GM21576 (cell line): ENCODE data around the gene APRT.
"Not testable (repeated sequence)": the region's sequence is repeated elsewhere in the genome, so short reads cannot be mapped to it uniquely, and the experiment has no call there.

Experiments used
- ATAC-seq: cut with Tn5 transposase; IDR thresholded peaks from one replicate; pipeline ENCODE4 v1.9.1; 2021; ENCODE audit warnings: mild to moderate bottlenecking, moderate library complexity; ENCODE audit not compliant: unreplicated experiment

APRT gene

GRCh38 chr16:88790312-88791211, 21.2 kb downstream of the APRT start:
- no peak for ATAC-seq

- ATAC-seq: no peak
These were observed 22.1 kb downstream of the APRT start for GRCh38 chr16:88789594-88789993.

- ATAC-seq: not testable (repeated sequence)
These were observed 23.0 kb downstream of the APRT start for GRCh38 chr16:88788749-88789148.

- ATAC-seq: no peak
These were observed 24.0 kb downstream of the APRT start for GRCh38 chr16:88787579-88788314.

GRCh38 chr16:88785106-88785924, 26.4 kb downstream of the APRT start, which contains the start of gene PIEZO1:
PIEZO1 (minus strand) TSS chr16:88785220; CDS start chr16:88784964, 256 bp downstream.
- ATAC-seq: peak; percentile 34

GRCh38 chr16:88784856-88785105, 26.9 kb downstream of the APRT start:
- ATAC-seq: no peak

GRCh38 chr16:88784074-88784855, 27.5 kb downstream of the APRT start:
- no peak for ATAC-seq

- ATAC-seq: no peak
These were observed 28.2 kb downstream of the APRT start for GRCh38 chr16:88783391-88784073.

- no peak for ATAC-seq
These were observed 29.0 kb downstream of the APRT start for GRCh38 chr16:88782454-88783390.

- peak; percentile 27 for ATAC-seq
These were observed 30.3 kb downstream of the APRT start for GRCh38 chr16:88781140-88782077.

- ATAC-seq: no peak
These were observed 31.3 kb downstream of the APRT start for GRCh38 chr16:88780142-88781062.

GRCh38 chr16:88779406-88780141, 32.2 kb downstream of the APRT start:
- no peak for ATAC-seq

GRCh38 chr16:88778541-88779065, 33.1 kb downstream of the APRT start:
- no peak for ATAC-seq

- no peak for ATAC-seq
These were observed 33.5 kb downstream of the APRT start for GRCh38 chr16:88778271-88778525.

- no peak for ATAC-seq
These were observed 34.1 kb downstream of the APRT start for GRCh38 chr16:88777471-88778270.
